ENCODE results near the gene ZSWIM1. TPM values are rescaled to one million over a fixed set of nuclear protein-coding genes. Genes with fewer than 3 reads are reported as not detected.

ZSWIM1 gene
- total and polyA plus RNA-seq, 10 of the 15 experiments (the other 5 are each of a cell fraction or from before 2014, with no cell fraction given): 2.4 to 16.0 (median 9.8) TPM

DNA sequence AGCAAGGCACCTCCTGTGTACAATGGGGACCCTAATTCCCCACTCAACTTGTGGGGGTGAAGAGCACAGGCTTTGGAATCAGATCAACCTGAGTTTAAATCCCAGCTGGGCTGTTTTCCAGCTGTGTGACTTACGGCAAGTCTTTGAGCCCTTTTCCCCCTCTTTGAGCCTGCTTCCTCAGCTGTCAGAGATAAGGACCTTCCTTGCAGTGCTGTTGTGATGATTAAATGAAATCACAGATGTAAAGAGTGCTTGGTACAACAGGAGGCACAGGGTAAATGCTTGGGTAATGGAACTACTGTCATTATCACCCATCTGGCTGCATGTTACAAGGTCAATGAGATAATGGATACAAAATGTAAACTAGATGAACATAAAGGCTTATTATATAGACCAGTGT is 44.2 kb upstream of the ZSWIM1 start (continued):
- TF ChIP-seq RAD21 (IDR thresholded peaks at IDR 0.05; ENCODE audit: insufficient read depth, low read depth, low read length): no peak
- no peak for TF ChIP-seq CHD1 (IDR thresholded peaks at IDR 0.05; ENCODE audit: low read depth, low read length)
- TF ChIP-seq, protein P1, sequence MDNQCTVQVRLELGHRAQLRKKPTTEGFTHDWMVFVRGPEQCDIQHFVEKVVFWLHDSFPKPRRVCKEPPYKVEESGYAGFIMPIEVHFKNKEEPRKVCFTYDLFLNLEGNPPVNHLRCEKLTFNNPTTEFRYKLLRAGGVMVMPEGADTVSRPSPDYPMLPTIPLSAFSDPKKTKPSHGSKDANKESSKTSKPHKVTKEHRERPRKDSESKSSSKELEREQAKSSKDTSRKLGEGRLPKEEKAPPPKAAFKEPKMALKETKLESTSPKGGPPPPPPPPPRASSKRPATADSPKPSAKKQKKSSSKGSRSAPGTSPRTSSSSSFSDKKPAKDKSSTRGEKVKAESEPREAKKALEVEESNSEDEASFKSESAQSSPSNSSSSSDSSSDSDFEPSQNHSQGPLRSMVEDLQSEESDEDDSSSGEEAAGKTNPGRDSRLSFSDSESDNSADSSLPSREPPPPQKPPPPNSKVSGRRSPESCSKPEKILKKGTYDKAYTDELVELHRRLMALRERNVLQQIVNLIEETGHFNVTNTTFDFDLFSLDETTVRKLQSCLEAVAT (IDR thresholded peaks at IDR 0.05): no peak
- no peak for TF ChIP-seq ZNF24 (IDR thresholded peaks at IDR 0.05)
- no peak for TF ChIP-seq BCL11A (IDR thresholded peaks at IDR 0.05; ENCODE audit: low read depth, low read length)
- TF ChIP-seq, protein P2, sequence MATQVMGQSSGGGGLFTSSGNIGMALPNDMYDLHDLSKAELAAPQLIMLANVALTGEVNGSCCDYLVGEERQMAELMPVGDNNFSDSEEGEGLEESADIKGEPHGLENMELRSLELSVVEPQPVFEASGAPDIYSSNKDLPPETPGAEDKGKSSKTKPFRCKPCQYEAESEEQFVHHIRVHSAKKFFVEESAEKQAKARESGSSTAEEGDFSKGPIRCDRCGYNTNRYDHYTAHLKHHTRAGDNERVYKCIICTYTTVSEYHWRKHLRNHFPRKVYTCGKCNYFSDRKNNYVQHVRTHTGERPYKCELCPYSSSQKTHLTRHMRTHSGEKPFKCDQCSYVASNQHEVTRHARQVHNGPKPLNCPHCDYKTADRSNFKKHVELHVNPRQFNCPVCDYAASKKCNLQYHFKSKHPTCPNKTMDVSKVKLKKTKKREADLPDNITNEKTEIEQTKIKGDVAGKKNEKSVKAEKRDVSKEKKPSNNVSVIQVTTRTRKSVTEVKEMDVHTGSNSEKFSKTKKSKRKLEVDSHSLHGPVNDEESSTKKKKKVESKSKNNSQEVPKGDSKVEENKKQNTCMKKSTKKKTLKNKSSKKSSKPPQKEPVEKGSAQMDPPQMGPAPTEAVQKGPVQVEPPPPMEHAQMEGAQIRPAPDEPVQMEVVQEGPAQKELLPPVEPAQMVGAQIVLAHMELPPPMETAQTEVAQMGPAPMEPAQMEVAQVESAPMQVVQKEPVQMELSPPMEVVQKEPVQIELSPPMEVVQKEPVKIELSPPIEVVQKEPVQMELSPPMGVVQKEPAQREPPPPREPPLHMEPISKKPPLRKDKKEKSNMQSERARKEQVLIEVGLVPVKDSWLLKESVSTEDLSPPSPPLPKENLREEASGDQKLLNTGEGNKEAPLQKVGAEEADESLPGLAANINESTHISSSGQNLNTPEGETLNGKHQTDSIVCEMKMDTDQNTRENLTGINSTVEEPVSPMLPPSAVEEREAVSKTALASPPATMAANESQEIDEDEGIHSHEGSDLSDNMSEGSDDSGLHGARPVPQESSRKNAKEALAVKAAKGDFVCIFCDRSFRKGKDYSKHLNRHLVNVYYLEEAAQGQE (IDR thresholded peaks at IDR 0.05; ENCODE audit: low read depth, low read length): no peak
- TF ChIP-seq, protein P3, sequence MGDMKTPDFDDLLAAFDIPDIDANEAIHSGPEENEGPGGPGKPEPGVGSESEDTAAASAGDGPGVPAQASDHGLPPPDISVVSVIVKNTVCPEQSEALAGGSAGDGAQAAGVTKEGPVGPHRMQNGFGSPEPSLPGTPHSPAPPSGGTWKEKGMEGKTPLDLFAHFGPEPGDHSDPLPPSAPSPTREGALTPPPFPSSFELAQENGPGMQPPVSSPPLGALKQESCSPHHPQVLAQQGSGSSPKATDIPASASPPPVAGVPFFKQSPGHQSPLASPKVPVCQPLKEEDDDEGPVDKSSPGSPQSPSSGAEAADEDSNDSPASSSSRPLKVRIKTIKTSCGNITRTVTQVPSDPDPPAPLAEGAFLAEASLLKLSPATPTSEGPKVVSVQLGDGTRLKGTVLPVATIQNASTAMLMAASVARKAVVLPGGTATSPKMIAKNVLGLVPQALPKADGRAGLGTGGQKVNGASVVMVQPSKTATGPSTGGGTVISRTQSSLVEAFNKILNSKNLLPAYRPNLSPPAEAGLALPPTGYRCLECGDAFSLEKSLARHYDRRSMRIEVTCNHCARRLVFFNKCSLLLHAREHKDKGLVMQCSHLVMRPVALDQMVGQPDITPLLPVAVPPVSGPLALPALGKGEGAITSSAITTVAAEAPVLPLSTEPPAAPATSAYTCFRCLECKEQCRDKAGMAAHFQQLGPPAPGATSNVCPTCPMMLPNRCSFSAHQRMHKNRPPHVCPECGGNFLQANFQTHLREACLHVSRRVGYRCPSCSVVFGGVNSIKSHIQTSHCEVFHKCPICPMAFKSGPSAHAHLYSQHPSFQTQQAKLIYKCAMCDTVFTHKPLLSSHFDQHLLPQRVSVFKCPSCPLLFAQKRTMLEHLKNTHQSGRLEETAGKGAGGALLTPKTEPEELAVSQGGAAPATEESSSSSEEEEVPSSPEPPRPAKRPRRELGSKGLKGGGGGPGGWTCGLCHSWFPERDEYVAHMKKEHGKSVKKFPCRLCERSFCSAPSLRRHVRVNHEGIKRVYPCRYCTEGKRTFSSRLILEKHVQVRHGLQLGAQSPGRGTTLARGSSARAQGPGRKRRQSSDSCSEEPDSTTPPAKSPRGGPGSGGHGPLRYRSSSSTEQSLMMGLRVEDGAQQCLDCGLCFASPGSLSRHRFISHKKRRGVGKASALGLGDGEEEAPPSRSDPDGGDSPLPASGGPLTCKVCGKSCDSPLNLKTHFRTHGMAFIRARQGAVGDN (IDR thresholded peaks at IDR 0.05): no peak
- no peak for TF ChIP-seq SUPT20H (IDR thresholded peaks at IDR 0.05; ENCODE audit: borderline replicate concordance, control insufficient read depth, low read depth, low read length)
- no peak for TF ChIP-seq SIN3A (IDR thresholded peaks at IDR 0.05; ENCODE audit: low read depth, low read length)
- TF ChIP-seq ZBTB33 (IDR thresholded peaks at IDR 0.05): no peak
- TF ChIP-seq HCFC1 (IDR thresholded peaks at IDR 0.05; ENCODE audit: low read length): no peak

Data from GM12878 (cell line).